Left lung (tissue), 10 donors: ENCODE results near the gene TRAF2. TPM values are rescaled to one million over a fixed set of nuclear protein-coding genes. Genes with fewer than 3 reads are reported as not detected.

ENCODE experiments used
- ATAC-seq: fragments of 200-7000 bp; cut with Tn5 transposase; one replicate; pipeline ENCODE4 v1.9.1; 2020; ENCODE audit warnings: moderate library complexity
- DNase-seq, 4 donors: peaks; one replicate each; pipeline ENCODE4 v3.0.0-alpha.2; 2013 to 2020
- H3K27ac ChIP-seq, 2 donors: fragments of 200-600 bp; sonication (generic) in 1 of 2; one replicate each; pipeline versions ENCODE4 v1.5.0 to v1.8.0; 2020 to 2021
- H3K27me3 ChIP-seq, 2 donors: fragments of 200-600 bp; sonication (generic) in 1 of 2; one replicate each; pipeline versions ENCODE4 v1.5.0 to v1.8.0; 2020 to 2021
- H3K36me3 ChIP-seq, 2 donors: fragments of 200-600 bp; sonication (generic) in 1 of 2; one replicate each; pipeline versions ENCODE4 v1.5.0 to v1.8.0; 2020 to 2021
- H3K4me1 ChIP-seq, 2 donors: fragments of 200-600 bp; one replicate each; pipeline ENCODE4 v1.8.0; 2021
- H3K4me3 ChIP-seq, 2 donors: fragments of 200-600 bp; sonication (generic) in 1 of 2; one replicate each; pipeline versions ENCODE4 v1.5.0 to v1.8.0; 2020 to 2021; ENCODE audit warnings: mild to moderate bottlenecking in 1 of 2
- H3K9me3 ChIP-seq, 2 donors: fragments of 200-600 bp; sonication (generic) in 1 of 2; one replicate each; pipeline versions ENCODE4 v1.5.0 to v1.8.0; 2020 to 2021
- intact Hi-C, 2 donors: fragments of 100-400 bp; cut with DNase I; formaldehyde crosslinking; loops; one replicate each; pipeline versions ENCODE4 v1.11.2 to v1.14.2; 2022
- polyA plus RNA-seq, 6 donors: library from polyadenylated mRNA; unstranded; fragments of 120-200 nt; gene quantifications; one replicate each; pipeline ENCODE4 v1.2.1, GENCODE V29; 2013; ENCODE audit not compliant: insufficient read length in 6 of 6
- total RNA-seq, 2 donors: library from RNA; stranded (reverse); fragmentation: NEBNext Ultra II Directional; extraction: Animal tissue kit (Norgen Biotek cat#: 25700); gene quantifications; one replicate each; pipeline ENCODE4 v1.2.1, GENCODE V29; 2021
- TF ChIP-seq, protein P1 (sequence below), 2 donors: fragments of 200-600 bp; sonication (generic) in 1 of 2; IDR thresholded peaks; one replicate each; pipeline versions ENCODE4 v1.5.0 to v1.8.0; 2021; ENCODE audit warnings: antibody characterized with exemption in 2 of 2
- donor health status: DM: no; HTN: yes; CAD: no.
- donor health status: DM: no; HTN: no; CAD: no.

The TRAF2 gene
- total and polyA plus RNA-seq, 8 donors = 12.4 to 22.4 (median 15.9) TPM

DNA sequence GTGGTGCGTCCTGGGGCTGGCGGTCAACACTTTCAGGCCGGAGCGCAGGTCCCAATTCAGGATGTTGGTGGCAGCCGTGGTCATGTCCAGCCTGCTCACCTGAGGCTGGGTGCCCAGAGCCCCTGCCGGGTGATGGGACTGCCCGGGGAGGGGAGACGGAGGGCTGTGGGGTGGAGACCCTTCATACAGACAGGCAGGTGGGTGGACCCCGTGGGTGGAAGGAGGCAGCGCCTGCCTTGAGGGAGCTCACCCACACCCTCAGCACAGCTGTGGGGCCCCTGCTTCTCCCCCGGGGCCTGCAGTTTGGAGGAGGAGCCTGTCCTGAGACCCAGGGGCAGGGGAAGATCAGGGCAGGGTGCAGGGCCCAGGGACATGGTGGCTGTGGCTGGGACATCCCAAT lies 84.0 kb downstream of the TRAF2 start:
- Histone ChIP-seq H3K9me3 (no peaks in the 10 kb centered on the region), H3K4me1 (peaks cover under 1 to 24% of the 10 kb centered on the region in 2 donors), H3K4me3 (no peak overlapping the region), H3K27me3 (peaks cover 0 to 8% of the 10 kb centered on the region in 2 donors), H3K27ac (no peak overlapping the region), H3K36me3 (no peaks in the 10 kb centered on the region)
- ATAC-seq (no peak), DNase-seq (no peak)
- intact Hi-C loops = no loop called here
- TF ChIP-seq, protein P1, sequence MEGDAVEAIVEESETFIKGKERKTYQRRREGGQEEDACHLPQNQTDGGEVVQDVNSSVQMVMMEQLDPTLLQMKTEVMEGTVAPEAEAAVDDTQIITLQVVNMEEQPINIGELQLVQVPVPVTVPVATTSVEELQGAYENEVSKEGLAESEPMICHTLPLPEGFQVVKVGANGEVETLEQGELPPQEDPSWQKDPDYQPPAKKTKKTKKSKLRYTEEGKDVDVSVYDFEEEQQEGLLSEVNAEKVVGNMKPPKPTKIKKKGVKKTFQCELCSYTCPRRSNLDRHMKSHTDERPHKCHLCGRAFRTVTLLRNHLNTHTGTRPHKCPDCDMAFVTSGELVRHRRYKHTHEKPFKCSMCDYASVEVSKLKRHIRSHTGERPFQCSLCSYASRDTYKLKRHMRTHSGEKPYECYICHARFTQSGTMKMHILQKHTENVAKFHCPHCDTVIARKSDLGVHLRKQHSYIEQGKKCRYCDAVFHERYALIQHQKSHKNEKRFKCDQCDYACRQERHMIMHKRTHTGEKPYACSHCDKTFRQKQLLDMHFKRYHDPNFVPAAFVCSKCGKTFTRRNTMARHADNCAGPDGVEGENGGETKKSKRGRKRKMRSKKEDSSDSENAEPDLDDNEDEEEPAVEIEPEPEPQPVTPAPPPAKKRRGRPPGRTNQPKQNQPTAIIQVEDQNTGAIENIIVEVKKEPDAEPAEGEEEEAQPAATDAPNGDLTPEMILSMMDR (IDR thresholded peaks at IDR 0.05) = no peak

DNA sequence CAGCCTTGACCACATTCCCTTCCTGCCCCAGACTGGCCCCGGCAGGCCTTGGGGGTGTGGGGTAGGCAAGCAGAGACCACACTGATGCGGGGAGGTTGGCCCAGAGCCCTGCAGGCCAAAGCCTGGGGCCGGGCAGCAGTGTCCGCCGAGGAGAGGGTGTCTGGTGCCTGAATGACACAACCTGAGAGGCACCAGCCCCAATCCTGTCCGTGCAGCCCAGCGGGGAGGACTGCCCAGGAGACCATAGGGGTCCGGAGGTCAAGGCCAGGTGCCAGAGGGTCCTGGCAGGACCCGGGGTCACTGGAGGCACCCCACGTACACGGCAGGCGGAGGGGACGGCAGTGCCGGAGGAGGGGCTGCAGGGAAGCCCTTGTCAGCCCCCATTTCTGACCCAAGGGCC lies 85.4 kb downstream of the TRAF2 start:
- ATAC-seq (no peak), DNase-seq (no peak)
- peaks cover 0 to 12% of the 10 kb centered on the region in 2 donors for H3K27me3 ChIP-seq
- no peak overlapping the region for H3K27ac ChIP-seq
- peaks cover 8 to 30% of the 10 kb centered on the region in 2 donors for H3K4me1 ChIP-seq
- intact Hi-C loops = no loop called here
- H3K9me3 ChIP-seq = no peaks in the 10 kb centered on the region
- TF ChIP-seq, protein P1 (IDR thresholded peaks at IDR 0.05) = no peak
- no peaks in the 10 kb centered on the region for H3K36me3 ChIP-seq
- no peak overlapping the region for H3K4me3 ChIP-seq

DNA sequence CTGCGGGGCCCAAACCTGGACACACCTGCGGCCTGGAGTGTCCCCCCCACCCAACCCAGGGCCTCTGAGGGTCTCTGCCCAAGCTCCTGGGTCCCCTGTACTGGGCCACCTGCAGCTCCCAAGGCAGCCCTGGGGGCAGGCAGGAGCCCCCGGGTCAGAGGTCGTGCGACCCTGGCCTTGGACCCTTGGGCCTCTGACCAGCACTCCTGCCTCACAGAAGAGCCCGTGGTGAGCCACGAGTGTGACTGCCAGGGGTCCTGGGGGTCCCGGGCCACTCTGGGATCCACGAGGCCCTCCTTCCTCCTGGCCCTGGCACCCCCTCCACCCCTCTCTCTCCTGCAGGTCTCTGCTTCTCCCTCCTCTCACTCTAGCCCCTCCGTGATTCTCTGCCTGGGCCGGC lies 86.0 kb downstream of the TRAF2 start:
- peaks cover 0 to 18% of the 10 kb centered on the region in 2 donors for H3K27me3 ChIP-seq
- ATAC-seq = no peak
- TF ChIP-seq, protein P1 (IDR thresholded peaks at IDR 0.05) = no peak
- intact Hi-C loops = no loop called here
- no peaks in the 10 kb centered on the region for H3K36me3 ChIP-seq
- DNase-seq = no peak
- peaks cover 13 to 36% of the 10 kb centered on the region in 2 donors for H3K4me1 ChIP-seq
- no peaks in the 10 kb centered on the region for H3K9me3 ChIP-seq
- no peak overlapping the region for H3K27ac ChIP-seq
- no peak overlapping the region for H3K4me3 ChIP-seq

DNA sequence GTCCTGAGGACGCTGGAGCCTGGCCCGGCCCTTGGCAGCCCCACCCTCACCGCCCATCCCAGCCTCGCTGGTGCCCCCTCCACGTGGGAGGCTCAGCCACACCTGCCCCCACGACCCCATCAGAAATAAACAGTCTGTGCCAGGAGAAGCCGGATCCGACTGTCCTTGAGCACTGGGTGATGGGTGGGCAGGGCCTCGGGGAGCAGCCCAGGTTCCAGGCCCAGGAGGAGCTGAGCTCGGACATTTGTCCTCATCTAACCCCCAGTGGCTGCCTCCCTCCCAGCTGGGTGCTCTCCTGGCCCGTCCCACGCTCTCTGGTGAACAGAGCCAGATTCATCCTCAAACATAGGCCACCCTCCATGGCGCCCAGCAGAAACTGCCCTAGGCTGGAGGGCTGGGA lies 86.4 kb downstream of the TRAF2 start:
- ATAC-seq = no peak
- Histone ChIP-seq H3K36me3 (no peaks in the 10 kb centered on the region), H3K27me3 (peaks cover 0 to 22% of the 10 kb centered on the region in 2 donors), H3K4me3 (no peak overlapping the region), H3K27ac (no peak overlapping the region), H3K4me1 (peaks cover 17 to 40% of the 10 kb centered on the region in 2 donors), H3K9me3 (no peaks in the 10 kb centered on the region)
- intact Hi-C loops = no loop called here
- DNase-seq = no peak
- TF ChIP-seq, protein P1 (IDR thresholded peaks at IDR 0.05) = no peak

DNA sequence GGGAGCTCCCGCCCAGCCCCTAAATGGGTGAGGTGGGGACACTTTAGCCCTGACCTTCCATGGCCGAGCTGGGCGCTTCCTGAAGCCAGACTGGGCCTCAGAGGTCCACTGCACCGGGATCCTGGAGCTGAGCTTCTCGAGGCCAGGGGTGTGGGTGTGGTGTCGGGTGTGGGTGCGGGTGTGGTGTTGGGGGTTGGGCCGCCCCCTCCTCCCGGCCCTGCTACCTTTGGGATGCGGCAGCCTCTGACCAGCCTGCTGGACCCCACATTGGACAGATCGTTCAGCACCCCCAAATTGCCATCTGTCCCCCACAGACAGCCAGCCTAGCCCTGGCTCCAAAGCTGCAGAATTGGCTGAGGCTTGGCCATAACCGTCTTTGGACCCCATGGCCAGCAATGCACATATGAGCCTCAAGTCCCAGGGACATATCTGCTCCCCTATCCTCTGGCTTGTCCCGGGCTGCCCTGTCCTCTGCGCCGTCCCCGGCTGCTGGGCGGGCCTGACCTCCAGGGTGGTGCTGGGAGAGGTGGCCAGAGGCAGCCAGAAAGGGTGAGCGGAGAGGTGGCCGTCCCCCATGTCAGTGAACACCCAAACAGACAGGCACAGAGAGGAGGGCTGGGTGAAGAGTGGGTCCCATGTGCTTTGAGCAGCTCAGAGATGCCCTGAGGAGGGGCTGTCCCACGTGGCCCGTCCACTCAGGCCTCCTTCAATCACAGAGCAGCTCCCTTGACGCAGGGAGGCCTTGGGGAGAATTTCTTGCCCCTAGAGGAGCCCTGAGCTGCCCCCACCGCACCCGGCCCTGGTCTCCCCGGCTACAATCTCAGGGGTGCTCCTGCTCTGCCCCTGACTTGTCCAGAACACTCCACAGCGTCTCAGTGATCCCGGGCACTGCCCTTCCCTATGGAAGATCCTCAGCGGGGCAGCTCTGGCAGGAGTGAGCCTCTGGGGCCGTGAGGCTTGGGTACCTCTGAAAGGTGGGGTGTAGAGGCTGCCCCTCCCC lies 87.6 kb downstream of the TRAF2 start:
- Histone ChIP-seq H3K27me3 (peaks cover 0 to 27% of the 10 kb centered on the region in 2 donors), H3K4me3 (no peak overlapping the region), H3K4me1 (peaks cover 17 to 44% of the 10 kb centered on the region in 2 donors), H3K27ac (peak overlapping the region in 1 of 2 donors; percentile 43), H3K36me3 (no peaks in the 10 kb centered on the region), H3K9me3 (no peaks in the 10 kb centered on the region)
- TF ChIP-seq, protein P1 (IDR thresholded peaks at IDR 0.05) = no peak
- intact Hi-C loops = no loop called here
- DNase-seq = no peak
- ATAC-seq = no peak
